ENCODE results near the gene PACC1.

The PACC1 gene

DNA sequence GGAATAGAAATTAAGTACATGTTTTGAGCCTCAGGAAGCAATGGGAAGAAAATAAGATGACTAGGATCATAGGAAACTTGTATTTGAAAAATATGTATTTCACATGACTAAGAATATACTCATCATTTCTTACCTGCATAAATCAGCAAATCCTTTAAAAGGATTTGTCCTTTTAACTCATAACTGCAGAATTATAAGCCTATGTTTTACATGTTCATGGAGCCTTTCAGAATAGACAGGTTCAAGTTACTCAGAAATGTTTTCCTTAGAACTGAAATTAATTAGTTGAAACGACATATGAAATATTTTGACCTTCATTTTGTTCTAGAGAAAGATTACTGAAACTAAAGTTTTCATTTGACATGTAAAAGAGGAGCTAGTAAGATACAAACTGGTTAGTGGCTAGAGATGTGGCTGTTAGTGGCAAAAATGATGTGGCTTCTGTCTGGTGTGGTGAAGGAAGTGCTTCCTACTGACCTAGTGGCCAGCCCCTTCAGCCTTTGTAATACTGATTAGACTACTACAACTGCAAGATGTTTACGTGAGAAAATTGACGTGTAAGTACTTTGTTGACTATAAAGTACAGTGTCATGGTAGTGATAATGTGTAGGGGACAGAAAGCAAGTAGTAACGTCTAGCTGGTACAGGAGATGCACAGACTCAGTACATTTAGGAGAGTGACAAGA is 54.7 kb downstream of the PACC1 start:
- no peak overlapping the region for H3K4me3 ChIP-seq (replicated peaks; ENCODE audit: insufficient read depth, low read length)
- no peaks in the 10 kb centered on the region for H3K27me3 ChIP-seq (ENCODE audit: insufficient read depth, poor library complexity, severe bottlenecking)
- TF ChIP-seq, protein P1, sequence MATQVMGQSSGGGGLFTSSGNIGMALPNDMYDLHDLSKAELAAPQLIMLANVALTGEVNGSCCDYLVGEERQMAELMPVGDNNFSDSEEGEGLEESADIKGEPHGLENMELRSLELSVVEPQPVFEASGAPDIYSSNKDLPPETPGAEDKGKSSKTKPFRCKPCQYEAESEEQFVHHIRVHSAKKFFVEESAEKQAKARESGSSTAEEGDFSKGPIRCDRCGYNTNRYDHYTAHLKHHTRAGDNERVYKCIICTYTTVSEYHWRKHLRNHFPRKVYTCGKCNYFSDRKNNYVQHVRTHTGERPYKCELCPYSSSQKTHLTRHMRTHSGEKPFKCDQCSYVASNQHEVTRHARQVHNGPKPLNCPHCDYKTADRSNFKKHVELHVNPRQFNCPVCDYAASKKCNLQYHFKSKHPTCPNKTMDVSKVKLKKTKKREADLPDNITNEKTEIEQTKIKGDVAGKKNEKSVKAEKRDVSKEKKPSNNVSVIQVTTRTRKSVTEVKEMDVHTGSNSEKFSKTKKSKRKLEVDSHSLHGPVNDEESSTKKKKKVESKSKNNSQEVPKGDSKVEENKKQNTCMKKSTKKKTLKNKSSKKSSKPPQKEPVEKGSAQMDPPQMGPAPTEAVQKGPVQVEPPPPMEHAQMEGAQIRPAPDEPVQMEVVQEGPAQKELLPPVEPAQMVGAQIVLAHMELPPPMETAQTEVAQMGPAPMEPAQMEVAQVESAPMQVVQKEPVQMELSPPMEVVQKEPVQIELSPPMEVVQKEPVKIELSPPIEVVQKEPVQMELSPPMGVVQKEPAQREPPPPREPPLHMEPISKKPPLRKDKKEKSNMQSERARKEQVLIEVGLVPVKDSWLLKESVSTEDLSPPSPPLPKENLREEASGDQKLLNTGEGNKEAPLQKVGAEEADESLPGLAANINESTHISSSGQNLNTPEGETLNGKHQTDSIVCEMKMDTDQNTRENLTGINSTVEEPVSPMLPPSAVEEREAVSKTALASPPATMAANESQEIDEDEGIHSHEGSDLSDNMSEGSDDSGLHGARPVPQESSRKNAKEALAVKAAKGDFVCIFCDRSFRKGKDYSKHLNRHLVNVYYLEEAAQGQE (IDR thresholded peaks at IDR 0.05; ENCODE audit: insufficient replicate concordance, low read depth), result no peak
- TF ChIP-seq SPI1 (IDR thresholded peaks at IDR 0.05; ENCODE audit: borderline replicate concordance, low read depth) (no peak), GABPA (IDR thresholded peaks at IDR 0.05; ENCODE audit: low read depth) (no peak), POLR2AphosphoS5 (IDR thresholded peaks at IDR 0.05; ENCODE audit: low read depth) (no peak)
- TF ChIP-seq, protein P2, sequence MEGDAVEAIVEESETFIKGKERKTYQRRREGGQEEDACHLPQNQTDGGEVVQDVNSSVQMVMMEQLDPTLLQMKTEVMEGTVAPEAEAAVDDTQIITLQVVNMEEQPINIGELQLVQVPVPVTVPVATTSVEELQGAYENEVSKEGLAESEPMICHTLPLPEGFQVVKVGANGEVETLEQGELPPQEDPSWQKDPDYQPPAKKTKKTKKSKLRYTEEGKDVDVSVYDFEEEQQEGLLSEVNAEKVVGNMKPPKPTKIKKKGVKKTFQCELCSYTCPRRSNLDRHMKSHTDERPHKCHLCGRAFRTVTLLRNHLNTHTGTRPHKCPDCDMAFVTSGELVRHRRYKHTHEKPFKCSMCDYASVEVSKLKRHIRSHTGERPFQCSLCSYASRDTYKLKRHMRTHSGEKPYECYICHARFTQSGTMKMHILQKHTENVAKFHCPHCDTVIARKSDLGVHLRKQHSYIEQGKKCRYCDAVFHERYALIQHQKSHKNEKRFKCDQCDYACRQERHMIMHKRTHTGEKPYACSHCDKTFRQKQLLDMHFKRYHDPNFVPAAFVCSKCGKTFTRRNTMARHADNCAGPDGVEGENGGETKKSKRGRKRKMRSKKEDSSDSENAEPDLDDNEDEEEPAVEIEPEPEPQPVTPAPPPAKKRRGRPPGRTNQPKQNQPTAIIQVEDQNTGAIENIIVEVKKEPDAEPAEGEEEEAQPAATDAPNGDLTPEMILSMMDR (IDR thresholded peaks at IDR 0.05; ENCODE audit: insufficient read depth, low read length), result no peak
- H3K27ac ChIP-seq (replicated peaks), result no peak overlapping the region
- no peak for DNase-seq (ENCODE audit: low read depth in 1 of 2, low spot score in 1 of 2)

DNA sequence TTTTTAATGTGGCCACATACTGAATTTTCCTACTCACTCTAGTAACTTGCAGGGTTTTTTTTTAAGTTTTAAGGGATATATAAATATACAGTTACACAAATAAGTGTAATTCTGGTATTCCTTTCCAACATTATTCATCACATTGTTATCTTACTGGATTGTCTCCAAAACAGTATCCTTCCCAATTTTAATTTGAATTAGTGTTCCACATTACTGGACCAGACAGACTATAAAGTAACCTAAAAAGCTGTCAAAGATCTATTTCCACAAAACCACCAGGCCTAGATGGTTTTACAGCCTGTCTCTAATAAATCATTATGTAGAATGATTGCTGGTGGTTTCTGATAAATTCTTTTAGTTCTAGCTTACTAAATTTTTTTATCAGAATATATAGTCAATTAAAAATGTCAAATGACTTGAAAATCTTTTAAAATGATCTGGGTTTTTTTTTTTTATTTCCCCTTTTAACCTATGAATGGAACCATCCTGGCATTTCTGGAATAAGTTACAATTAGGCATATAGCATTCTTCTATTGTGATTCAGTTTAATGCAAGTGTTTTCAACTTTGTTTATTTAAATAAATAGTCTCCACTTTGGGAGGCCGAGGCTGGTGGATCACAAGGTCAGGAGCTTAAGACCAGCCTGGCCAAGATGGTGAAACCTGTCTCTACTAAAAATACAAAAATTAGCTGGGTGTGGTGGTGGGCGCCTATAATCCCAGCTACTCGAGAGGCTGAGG is 59.3 kb downstream of the PACC1 start:
- H3K27ac ChIP-seq (replicated peaks), result no peak overlapping the region
- no peak overlapping the region for H3K4me3 ChIP-seq (replicated peaks; ENCODE audit: insufficient read depth, low read length)
- no peak for DNase-seq (ENCODE audit: low read depth in 1 of 2, low spot score in 1 of 2)
- no peaks in the 10 kb centered on the region for H3K27me3 ChIP-seq (ENCODE audit: insufficient read depth, poor library complexity, severe bottlenecking)
- TF ChIP-seq GABPA (IDR thresholded peaks at IDR 0.05; ENCODE audit: low read depth), result no peak
- TF ChIP-seq, protein P1 (IDR thresholded peaks at IDR 0.05; ENCODE audit: insufficient replicate concordance, low read depth), result no peak
- no peak for TF ChIP-seq SPI1 (IDR thresholded peaks at IDR 0.05; ENCODE audit: borderline replicate concordance, low read depth)
- TF ChIP-seq POLR2AphosphoS5 (IDR thresholded peaks at IDR 0.05; ENCODE audit: low read depth), result no peak
- TF ChIP-seq, protein P2 (IDR thresholded peaks at IDR 0.05; ENCODE audit: insufficient read depth, low read length), result no peak

DNA sequence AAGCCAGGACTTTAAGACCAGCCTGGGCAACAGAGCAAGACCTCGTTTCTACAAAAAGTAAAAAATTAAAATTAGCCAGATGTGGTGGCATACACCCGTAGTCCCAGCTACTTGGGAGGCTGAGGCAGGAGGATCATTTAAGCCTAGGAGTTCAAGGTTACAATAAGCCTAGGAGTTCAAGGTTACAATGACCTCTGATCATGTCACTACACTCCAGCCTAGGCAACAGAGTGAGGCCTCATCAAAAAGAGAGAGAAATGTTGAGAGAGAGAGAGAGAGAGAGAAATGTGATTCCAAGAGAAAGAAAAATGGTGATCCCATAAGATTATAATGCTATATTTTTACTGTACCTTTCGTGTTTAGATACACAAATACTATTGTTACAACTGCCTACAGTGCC is 60.2 kb downstream of the PACC1 start:
- Histone ChIP-seq H3K27ac (replicated peaks) (no peak overlapping the region), H3K27me3 (ENCODE audit: insufficient read depth, poor library complexity, severe bottlenecking) (no peaks in the 10 kb centered on the region), H3K4me3 (replicated peaks; ENCODE audit: insufficient read depth, low read length) (no peak overlapping the region)
- no peak for DNase-seq (ENCODE audit: low read depth in 1 of 2, low spot score in 1 of 2)
- TF ChIP-seq, protein P2 (IDR thresholded peaks at IDR 0.05; ENCODE audit: insufficient read depth, low read length), result no peak
- TF ChIP-seq GABPA (IDR thresholded peaks at IDR 0.05; ENCODE audit: low read depth), result no peak
- TF ChIP-seq, protein P1 (IDR thresholded peaks at IDR 0.05; ENCODE audit: insufficient replicate concordance, low read depth), result no peak
- no peak for TF ChIP-seq POLR2AphosphoS5 (IDR thresholded peaks at IDR 0.05; ENCODE audit: low read depth)
- no peak for TF ChIP-seq SPI1 (IDR thresholded peaks at IDR 0.05; ENCODE audit: borderline replicate concordance, low read depth)
